OCI-LY3 (cell line): ENCODE measurements around the gene CMTM2.
A peak's percentile ranks its signal among the peaks of the same experiment; 100 is the strongest.

Experiments used
- H2AFZ ChIP-seq: fragments of 200-600, 300-600 bp; shearing (Covaris generic); 2 replicates; pipeline ENCODE4 v1.6.0; 2014; ENCODE audit warnings: antibody characterized with exemption, low read depth, low read length
- H3K27ac ChIP-seq: fragments of 200-600, 300-600 bp; sonication (generic); 2 replicates; pipeline ENCODE4 v1.5.1; 2014; ENCODE audit warnings: mild to moderate bottlenecking, low read length, moderate library complexity, mixed read lengths
- H3K27me3 ChIP-seq: fragments of 200-600, 300-600 bp; sonication (generic); 2 replicates; pipeline ENCODE4 v1.6.1; 2014; ENCODE audit warnings: low read depth, low read length, mixed read lengths
- H3K36me3 ChIP-seq: fragments of 200-600, 300-600 bp; sonication (generic); replicated peaks from 2 replicates; pipeline ENCODE3; 2014; ENCODE audit warnings: low read depth, low read length, mixed read lengths
- H3K4me1 ChIP-seq: fragments of 300-600, 200-600 bp; sonication (generic); 2 replicates; pipeline ENCODE4 v1.6.1; 2014; ENCODE audit warnings: low read length, mixed read lengths
- H3K4me2 ChIP-seq: fragments of 200-600, 300-600 bp; sonication (generic); 2 replicates; pipeline ENCODE4 v1.6.1; 2014; ENCODE audit warnings: low read length, mixed read lengths
- H3K4me3 ChIP-seq: fragments of 300-600, 200-600 bp; sonication (generic); 2 replicates; pipeline ENCODE4 v1.5.1; 2014; ENCODE audit warnings: antibody characterized with exemption, mild to moderate bottlenecking, low read length, moderate library complexity
- H3K79me2 ChIP-seq: fragments of 300-600, 200-600 bp; shearing (Covaris generic); 2 replicates; pipeline ENCODE4 v1.6.1; 2014; ENCODE audit warnings: mild to moderate bottlenecking, low read length, mixed read lengths
- H3K9ac ChIP-seq: fragments of 300-600, 200-600 bp; shearing (Covaris generic); 2 replicates; pipeline ENCODE4 v1.6.0; 2014; ENCODE audit warnings: mild to moderate bottlenecking, low read length, moderate library complexity
- H3K9me3 ChIP-seq: fragments of 200-600, 300-600 bp; shearing (Covaris generic); 2 replicates; pipeline ENCODE4 v1.6.1; 2014; ENCODE audit warnings: low read length, mixed read lengths; ENCODE audit not compliant: insufficient read depth
- H4K20me1 ChIP-seq: fragments of 200-600, 300-600 bp; sonication (generic); 2 replicates; pipeline ENCODE4 v1.6.1; 2016; ENCODE audit warnings: low read length, mixed read lengths; ENCODE audit not compliant: insufficient read depth
- CTCF ChIP-seq: fragments of 200-600, 300-600 bp; sonication (generic); IDR thresholded peaks from 2 replicates; pipeline ENCODE4 v1.5.1; 2014; ENCODE audit warnings: antibody characterized with exemption, low read length, low read depth
- EZH2phosphoT487 ChIP-seq: fragments of 200-600 bp; shearing (Covaris generic); IDR thresholded peaks from 2 replicates; pipeline ENCODE4 v1.6.1; 2018; ENCODE audit warnings: antibody characterized with exemption, mixed run types, low read depth

Gene CMTM2

GRCh38 chr16:66551788-66552285 is 27.4 kb upstream of the CMTM2 start:
- Histone ChIP-seq H3K36me3 (peaks cover 12% of the 10 kb centered on the region), H3K4me1 (peaks cover 36% of the 10 kb centered on the region), H3K27ac (peak overlapping the region; percentile 56), H3K9me3 (no peaks in the 10 kb centered on the region), H4K20me1 (no peaks in the 10 kb centered on the region), H2AFZ (peak overlapping the region; percentile 71), H3K9ac (peak overlapping the region; percentile 82), H3K4me3 (peak overlapping the region; percentile 84), H3K27me3 (no peaks in the 10 kb centered on the region), H3K79me2 (peaks cover 11% of the 10 kb centered on the region), H3K4me2 (peak overlapping the region; percentile 93)
- TF ChIP-seq CTCF (no peak), EZH2phosphoT487 (no peak)

GRCh38 chr16:66552286-66553177 is 26.7 kb upstream of the CMTM2 start, which contains the start of gene CKLF:
Gene CKLF, plus strand, starts transcription at chr16:66552576. Its CDS starts 140 bp downstream, at chr16:66552716.
- Histone ChIP-seq H3K4me1 (peaks cover 36% of the 10 kb centered on the region), H4K20me1 (no peaks in the 10 kb centered on the region), H3K27me3 (no peaks in the 10 kb centered on the region), H3K9me3 (no peaks in the 10 kb centered on the region), H3K79me2 (peaks cover 11% of the 10 kb centered on the region), H3K27ac (peak within 1 kb of the TSS; percentile 56), H3K4me3 (peak within 1 kb of the TSS; percentile 84), H3K4me2 (peak within 1 kb of the TSS; percentile 93), H2AFZ (peak within 1 kb of the TSS; percentile 71), H3K36me3 (peaks cover 13% of the 10 kb centered on the region), H3K9ac (peak within 1 kb of the TSS; percentile 82)
- TF ChIP-seq EZH2phosphoT487 (no peak), CTCF (no peak)

GRCh38 chr16:66553223-66553622 is 26.0 kb upstream of the CMTM2 start:
- H3K9ac ChIP-seq: 0 out of 2 replicates have a peak overlapping the region, but pooled peaks have one; percentile 82
- H2AFZ ChIP-seq: no peak overlapping the region
- peak overlapping the region; percentile 84 for H3K4me3 ChIP-seq
- peaks cover 17% of the 10 kb centered on the region for H3K36me3 ChIP-seq
- peaks cover 11% of the 10 kb centered on the region for H3K79me2 ChIP-seq
- TF ChIP-seq EZH2phosphoT487 (no peak), CTCF (no peak)
- no peak overlapping the region for H3K27ac ChIP-seq
- H3K4me1 ChIP-seq: peaks cover 36% of the 10 kb centered on the region
- peak overlapping the region; percentile 93 for H3K4me2 ChIP-seq
- no peaks in the 10 kb centered on the region for H4K20me1 ChIP-seq
- no peaks in the 10 kb centered on the region for H3K27me3 ChIP-seq
- no peaks in the 10 kb centered on the region for H3K9me3 ChIP-seq

GRCh38 chr16:66554021-66554420 is 25.2 kb upstream of the CMTM2 start:
- H3K79me2 ChIP-seq: peaks cover 11% of the 10 kb centered on the region

More at GRCh38 chr16:66554021-66554420, 25.2 kb upstream of the CMTM2 start:
- Histone ChIP-seq H3K4me2 (no peak overlapping the region; the same call in 1 of the 2 replicates), H3K27ac (no peak overlapping the region), H3K9ac (no peak overlapping the region), H3K4me3 (no peak overlapping the region), H4K20me1 (no peaks in the 10 kb centered on the region), H3K36me3 (peaks cover 25% of the 10 kb centered on the region), H3K27me3 (no peaks in the 10 kb centered on the region), H2AFZ (no peak overlapping the region), H3K4me1 (peaks cover 35% of the 10 kb centered on the region), H3K9me3 (no peaks in the 10 kb centered on the region)
- no peak for TF ChIP-seq EZH2phosphoT487
